ENCODE results near the gene PRKD2.
"Not testable (repeated sequence)": the region's sequence is repeated elsewhere in the genome, so short reads cannot be mapped to it uniquely, and the experiment has no call there.

PRKD2 gene

DNA sequence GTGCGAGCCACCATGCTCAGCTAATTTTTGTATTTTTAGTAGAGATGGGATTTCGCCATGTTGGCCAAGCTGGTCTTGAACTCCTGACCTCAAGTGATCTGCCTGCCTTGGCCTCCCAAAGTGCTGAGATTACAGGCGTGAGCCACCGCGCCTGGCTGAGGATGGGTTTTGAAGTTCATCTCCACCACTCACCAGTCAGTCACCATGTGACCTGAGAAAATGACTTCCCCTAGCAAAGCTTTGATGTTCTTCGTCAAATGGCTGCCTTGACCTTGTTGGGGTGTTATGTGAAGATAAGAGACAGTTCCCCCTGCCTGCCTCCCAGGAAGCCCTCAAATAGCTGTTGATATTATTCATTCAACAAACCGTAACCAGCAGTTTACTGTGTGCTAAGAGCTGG lies 87.9 kb downstream of the PRKD2 start:
- not testable (repeated sequence) for DNase-seq

- no peak for DNase-seq
These were observed 90.5 kb downstream of the PRKD2 start for GRCh38 chr19:46626446-46626845.

GRCh38 chr19:46625731-46626130 lies 91.2 kb downstream of the PRKD2 start:
- DNase-seq: no peak

- no peak for DNase-seq
These were observed 91.8 kb downstream of the PRKD2 start, which contains the start of gene PTGIR for GRCh38 chr19:46624958-46625661. Gene PTGIR (minus strand): TSS chr19:46625089. CDS start chr19:46624225, 864 bp downstream.

Measured in DMS79 (cell line).